AG04449 (cell line): ENCODE measurements around the gene RPRD2.
A peak's percentile ranks its signal among the peaks of the same experiment; 100 is the strongest.

ENCODE experiments used
- CTCF ChIA-PET: fragments of 350-600 bp; formaldehyde crosslinking; extraction: SDS; loops from one replicate; lab custom pipeline; 2021; ENCODE audit warnings: antibody characterized with exemption; lab: Yijun Ruan, JAX
- POLR2A ChIA-PET: fragments of 400-600, 350-600 bp; formaldehyde crosslinking; extraction: SDS; loops from one replicate; lab custom pipeline; 2020; ENCODE audit warnings: antibody characterized with exemption, inconsistent platforms; lab: Yijun Ruan, JAX
- DNase-seq: peaks from one replicate; pipeline ENCODE4 v3.0.0-alpha.2; 2010; ENCODE audit warnings: low read depth, low spot score
- H3K4me3 ChIP-seq: 2 replicates; pipeline ENCODE4 v1.5.1; 2011; ENCODE audit warnings: low read depth, mild to moderate bottlenecking, control low read depth, low read length
- TF ChIP-seq, protein P1 (sequence below): IDR thresholded peaks from one replicate; pipeline ENCODE4 v1.5.1; 2011; ENCODE audit warnings: mild to moderate bottlenecking, moderate library complexity, low read length, control low read depth, inconsistent platforms; ENCODE audit not compliant: insufficient read depth; ENCODE audit errors: missing control alignments

RPRD2 gene

GRCh38 chr1:150346316-150346715, 17.6 kb upstream of the RPRD2 start:
- CTCF ChIA-PET: interaction anchor here (1.2 to 1.4 kb wide), 3 partner anchors 22 to 90 kb away, joined by 3 to 4 read pairs (median 3); no protein-coding TSS in a partner anchor
- POLR2A ChIA-PET: interaction anchor here (0.7 kb wide), 1 partner anchor 17 kb away, joined by 3 read pairs; no protein-coding TSS in a partner anchor
- no peak for DNase-seq
- no peak overlapping the region for H3K4me3 ChIP-seq
- TF ChIP-seq, protein P1, sequence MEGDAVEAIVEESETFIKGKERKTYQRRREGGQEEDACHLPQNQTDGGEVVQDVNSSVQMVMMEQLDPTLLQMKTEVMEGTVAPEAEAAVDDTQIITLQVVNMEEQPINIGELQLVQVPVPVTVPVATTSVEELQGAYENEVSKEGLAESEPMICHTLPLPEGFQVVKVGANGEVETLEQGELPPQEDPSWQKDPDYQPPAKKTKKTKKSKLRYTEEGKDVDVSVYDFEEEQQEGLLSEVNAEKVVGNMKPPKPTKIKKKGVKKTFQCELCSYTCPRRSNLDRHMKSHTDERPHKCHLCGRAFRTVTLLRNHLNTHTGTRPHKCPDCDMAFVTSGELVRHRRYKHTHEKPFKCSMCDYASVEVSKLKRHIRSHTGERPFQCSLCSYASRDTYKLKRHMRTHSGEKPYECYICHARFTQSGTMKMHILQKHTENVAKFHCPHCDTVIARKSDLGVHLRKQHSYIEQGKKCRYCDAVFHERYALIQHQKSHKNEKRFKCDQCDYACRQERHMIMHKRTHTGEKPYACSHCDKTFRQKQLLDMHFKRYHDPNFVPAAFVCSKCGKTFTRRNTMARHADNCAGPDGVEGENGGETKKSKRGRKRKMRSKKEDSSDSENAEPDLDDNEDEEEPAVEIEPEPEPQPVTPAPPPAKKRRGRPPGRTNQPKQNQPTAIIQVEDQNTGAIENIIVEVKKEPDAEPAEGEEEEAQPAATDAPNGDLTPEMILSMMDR: no peak

GRCh38 chr1:150352866-150353265, 11.1 kb upstream of the RPRD2 start:
- TF ChIP-seq, protein P1: no peak
- ChIA-PET POLR2A (no interaction called here), CTCF (no interaction called here)
- DNase-seq: no peak
- H3K4me3 ChIP-seq: no peak overlapping the region

GRCh38 chr1:150362721-150363425, 1.1 kb upstream of the RPRD2 start:
- DNase-seq: no peak
- CTCF ChIA-PET: interaction anchor here (1.6 kb wide), 1 partner anchor 170 kb away, joined by 4 read pairs; no protein-coding TSS in a partner anchor
- TF ChIP-seq, protein P1: no peak
- POLR2A ChIA-PET: interaction anchor here (0.7 to 0.9 kb wide), 2 partner anchors 16 to 25 kb away, joined by 3 read pairs; no protein-coding TSS in a partner anchor
- H3K4me3 ChIP-seq: peak overlapping the region; percentile 69

DNA sequence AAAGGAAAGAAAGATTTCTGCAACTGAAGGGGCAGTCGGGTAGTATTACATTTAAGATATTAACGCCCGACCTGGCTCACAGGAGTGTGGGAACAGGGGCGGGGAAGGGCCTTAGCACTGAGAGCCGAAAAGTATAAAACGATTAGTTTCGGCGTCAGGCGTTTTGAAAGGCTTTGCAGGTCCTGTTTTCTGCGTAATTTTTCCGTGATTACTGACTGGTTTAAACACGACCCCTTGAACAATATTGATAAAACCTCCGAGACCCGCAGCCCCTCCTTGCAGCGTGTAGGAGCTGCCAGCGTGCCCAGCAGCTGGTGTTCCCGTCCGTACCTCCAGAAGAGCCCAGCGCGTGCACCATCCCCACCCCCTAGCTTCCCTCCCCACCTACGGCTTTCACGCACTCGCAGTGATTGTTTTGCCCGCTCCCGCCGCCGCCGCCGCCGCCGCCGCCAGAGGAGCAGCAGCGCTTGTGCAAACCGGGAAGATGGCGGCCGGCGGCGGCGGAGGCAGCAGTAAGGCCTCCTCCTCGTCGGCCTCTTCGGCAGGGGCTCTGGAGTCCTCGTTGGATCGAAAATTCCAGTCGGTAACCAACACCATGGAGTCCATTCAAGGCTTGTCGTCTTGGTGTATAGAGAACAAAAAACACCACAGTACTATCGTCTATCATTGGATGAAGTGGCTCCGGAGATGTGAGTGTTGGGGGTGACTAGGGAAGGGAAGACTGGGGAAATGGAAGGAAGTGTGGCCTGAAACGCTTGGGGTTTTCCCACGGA, 470 bp downstream of the RPRD2 start:
- ChIA-PET POLR2A (interaction anchor here (0.7 to 0.8 kb wide), 2 partner anchors 16 to 212 kb away, joined by 3 read pairs; no protein-coding TSS in a partner anchor), CTCF (interaction anchor here (0.7 kb wide), 1 partner anchor 14 kb away, joined by 3 read pairs; no protein-coding TSS in a partner anchor)
- DNase-seq: no peak
- TF ChIP-seq, protein P1: peak; percentile 15
- peak overlapping the region; percentile 74 for H3K4me3 ChIP-seq

- ChIA-PET CTCF (no interaction called here), POLR2A (no interaction called here)
- H3K4me3 ChIP-seq: peak overlapping the region; percentile 74
- DNase-seq: no peak
- TF ChIP-seq, protein P1: no peak
These were observed 2.0 kb downstream of the RPRD2 start for GRCh38 chr1:150365941-150366340.
